Neural crest cell (in vitro differentiated cells): ENCODE results near the gene SLC6A13. TPM values are rescaled to one million over a fixed set of nuclear protein-coding genes. Genes with fewer than 3 reads are reported as not detected.

ENCODE experiments used
- DNase-seq: peaks from one replicate; pipeline ENCODE4 v3.0.0; 2021; ENCODE audit warnings: low read depth, mixed read lengths, low spot score
- H3K27ac Mint-ChIP-seq: one replicate; pipeline ENCODE4 v1.8.0; 2021; ENCODE audit warnings: mild to moderate bottlenecking, mixed read lengths; ENCODE audit not compliant: unreplicated experiment
- H3K27me3 Mint-ChIP-seq: 2 replicates; pipeline ENCODE4 v1.8.0; 2021; ENCODE audit warnings: low read depth, mild to moderate bottlenecking, mixed read lengths
- H3K36me3 Mint-ChIP-seq: 2 replicates; pipeline ENCODE4 v1.8.0; 2021; ENCODE audit warnings: low read depth, mild to moderate bottlenecking, mixed read lengths
- H3K4me1 Mint-ChIP-seq: 2 replicates; pipeline ENCODE4 v1.8.0; 2021; ENCODE audit warnings: mixed read lengths
- H3K4me3 Mint-ChIP-seq: one replicate; pipeline ENCODE4 v1.8.0; 2021; ENCODE audit warnings: mild to moderate bottlenecking, mixed read lengths
- H3K9me3 Mint-ChIP-seq: 2 replicates; pipeline ENCODE4 v1.8.0; 2021; ENCODE audit warnings: mixed read lengths
- total RNA-seq: library from RNA; stranded (reverse); gene quantifications from 2 replicates; pipeline ENCODE4 v1.2.1, GENCODE V29; 2021
- TF ChIP-seq, protein P1 (sequence below): fragments of 200-600 bp; sonication (generic); conservative IDR thresholded peaks from 2 replicates; pipeline ENCODE4 v1.5.0; 2021; ENCODE audit warnings: antibody characterized with exemption, mild to moderate bottlenecking

SLC6A13 gene
- total RNA-seq, 1 donor from 2014 or later = 0.30 TPM

- no peak overlapping the region for H3K27ac Mint-ChIP-seq
- no peak for DNase-seq
- no peaks in the 10 kb centered on the region for H3K36me3 Mint-ChIP-seq
- H3K27me3 Mint-ChIP-seq = peaks cover 30% of the 10 kb centered on the region
- TF ChIP-seq, protein P1, sequence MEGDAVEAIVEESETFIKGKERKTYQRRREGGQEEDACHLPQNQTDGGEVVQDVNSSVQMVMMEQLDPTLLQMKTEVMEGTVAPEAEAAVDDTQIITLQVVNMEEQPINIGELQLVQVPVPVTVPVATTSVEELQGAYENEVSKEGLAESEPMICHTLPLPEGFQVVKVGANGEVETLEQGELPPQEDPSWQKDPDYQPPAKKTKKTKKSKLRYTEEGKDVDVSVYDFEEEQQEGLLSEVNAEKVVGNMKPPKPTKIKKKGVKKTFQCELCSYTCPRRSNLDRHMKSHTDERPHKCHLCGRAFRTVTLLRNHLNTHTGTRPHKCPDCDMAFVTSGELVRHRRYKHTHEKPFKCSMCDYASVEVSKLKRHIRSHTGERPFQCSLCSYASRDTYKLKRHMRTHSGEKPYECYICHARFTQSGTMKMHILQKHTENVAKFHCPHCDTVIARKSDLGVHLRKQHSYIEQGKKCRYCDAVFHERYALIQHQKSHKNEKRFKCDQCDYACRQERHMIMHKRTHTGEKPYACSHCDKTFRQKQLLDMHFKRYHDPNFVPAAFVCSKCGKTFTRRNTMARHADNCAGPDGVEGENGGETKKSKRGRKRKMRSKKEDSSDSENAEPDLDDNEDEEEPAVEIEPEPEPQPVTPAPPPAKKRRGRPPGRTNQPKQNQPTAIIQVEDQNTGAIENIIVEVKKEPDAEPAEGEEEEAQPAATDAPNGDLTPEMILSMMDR = no peak
- no peak overlapping the region for H3K4me3 Mint-ChIP-seq
- H3K9me3 Mint-ChIP-seq = no peaks in the 10 kb centered on the region
- H3K4me1 Mint-ChIP-seq = no peaks in the 10 kb centered on the region
Measured at GRCh38 chr12:256225-256624, 6.4 kb downstream of the SLC6A13 start.

GRCh38 chr12:254912-255311, 7.7 kb downstream of the SLC6A13 start:
- DNase-seq = no peak
- H3K27ac Mint-ChIP-seq = no peak overlapping the region
- peaks cover 1% of the 10 kb centered on the region for H3K9me3 Mint-ChIP-seq

DNA sequence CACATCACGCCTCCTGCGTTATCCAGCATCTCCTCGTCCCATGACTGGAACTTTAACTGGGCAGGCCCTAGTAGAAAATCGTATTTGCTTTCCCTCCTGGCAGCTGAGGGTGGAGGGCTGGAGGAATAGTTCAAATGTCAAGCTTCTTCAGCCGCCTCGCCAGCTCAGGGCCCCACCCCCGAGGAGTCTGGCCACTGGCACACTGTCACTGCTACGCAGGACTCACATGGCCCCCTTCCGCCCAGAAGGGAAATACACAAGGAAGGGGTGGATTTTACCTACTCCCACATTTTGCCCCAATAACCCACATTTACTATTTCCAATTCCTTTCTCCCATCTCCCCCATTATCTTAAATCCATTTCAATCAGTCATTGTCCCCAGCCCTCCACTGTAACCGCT, 8.6 kb downstream of the SLC6A13 start:
- Mint-ChIP-seq H3K9me3 (peaks cover 2% of the 10 kb centered on the region), H3K4me1 (no peaks in the 10 kb centered on the region), H3K27ac (no peak overlapping the region), H3K36me3 (no peaks in the 10 kb centered on the region), H3K4me3 (no peak overlapping the region), H3K27me3 (peaks cover 29% of the 10 kb centered on the region)
- TF ChIP-seq, protein P1 = peak; percentile 16
- no peak for DNase-seq

More at GRCh38 chr12:254912-255311, 7.7 kb downstream of the SLC6A13 start:
- H3K36me3 Mint-ChIP-seq = no peaks in the 10 kb centered on the region
- H3K4me1 Mint-ChIP-seq = no peaks in the 10 kb centered on the region
- no peak overlapping the region for H3K4me3 Mint-ChIP-seq
- H3K27me3 Mint-ChIP-seq = peaks cover 31% of the 10 kb centered on the region
- TF ChIP-seq, protein P1 = no peak

DNA sequence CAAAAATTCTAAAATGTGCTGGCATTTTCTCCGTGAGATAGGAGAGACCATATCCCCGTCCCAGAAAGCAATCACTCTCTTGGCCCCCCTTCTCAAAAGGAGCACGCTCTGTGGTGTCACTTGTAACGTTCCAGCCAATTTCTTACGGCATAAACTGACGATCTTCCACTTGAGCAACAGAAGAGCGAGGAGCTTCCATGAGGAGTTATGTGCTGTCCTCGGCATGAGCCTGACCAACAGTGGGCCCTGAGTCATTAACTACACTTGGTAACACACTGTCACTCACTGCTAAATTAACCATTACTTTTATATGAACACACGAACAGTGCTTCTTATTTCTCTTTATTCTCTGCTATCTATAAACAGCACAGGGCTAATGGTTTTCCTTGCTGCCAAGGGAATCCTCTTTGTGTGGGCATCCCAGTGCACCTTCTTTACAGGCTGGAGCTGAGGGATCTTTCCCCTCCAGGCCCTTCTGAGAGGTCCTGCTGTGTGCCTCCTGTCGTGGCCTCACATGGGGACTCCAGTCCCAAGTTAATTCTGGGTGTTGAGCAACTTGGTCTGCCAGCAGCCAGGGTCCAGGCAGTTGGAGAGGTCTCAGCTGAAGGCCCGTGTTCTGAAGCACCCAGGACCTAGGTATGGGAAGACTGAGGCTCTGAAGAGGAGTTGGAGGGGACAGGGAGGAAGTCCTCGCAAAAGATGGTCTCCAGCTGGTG, 9.4 kb downstream of the SLC6A13 start:
- no peak overlapping the region for H3K27ac Mint-ChIP-seq
- TF ChIP-seq, protein P1 = no peak
- H3K9me3 Mint-ChIP-seq = peaks cover 2% of the 10 kb centered on the region
- peaks cover 29% of the 10 kb centered on the region for H3K27me3 Mint-ChIP-seq
- no peak overlapping the region for H3K4me3 Mint-ChIP-seq
- no peak for DNase-seq
- H3K36me3 Mint-ChIP-seq = no peaks in the 10 kb centered on the region
- H3K4me1 Mint-ChIP-seq = no peaks in the 10 kb centered on the region

GRCh38 chr12:252636-253035, 10.0 kb downstream of the SLC6A13 start:
- Mint-ChIP-seq H3K9me3 (peaks cover 2% of the 10 kb centered on the region), H3K36me3 (no peaks in the 10 kb centered on the region), H3K4me1 (no peaks in the 10 kb centered on the region), H3K27me3 (peaks cover 25% of the 10 kb centered on the region), H3K4me3 (no peak overlapping the region), H3K27ac (peak overlapping the region; percentile 15)
- DNase-seq = no peak
- TF ChIP-seq, protein P1 = no peak
